Mesenchymal stem cell (in vitro differentiated cells and primary cell): ENCODE measurements around the gene TMEM97.

Experiments
- DNase-seq: peaks from one replicate; pipeline ENCODE4 v3.0.0-alpha.2; 2013
- H2AFZ ChIP-seq: one replicate; pipeline ENCODE4 v1.6.1; 2013; ENCODE audit warnings: low read depth, mild to moderate bottlenecking, control low read depth, inconsistent platforms, low read length, moderate library complexity
- H2AK5ac ChIP-seq: 2 replicates; pipeline ENCODE4 v1.6.1; 2013; ENCODE audit warnings: low read length, moderate library complexity, mild to moderate bottlenecking, inconsistent platforms; ENCODE audit not compliant: severe bottlenecking
- H2BK120ac ChIP-seq: one replicate; pipeline ENCODE4 v1.6.1; 2013; ENCODE audit warnings: low read depth, mild to moderate bottlenecking, inconsistent platforms, low read length, moderate library complexity
- H2BK12ac ChIP-seq, 2 experiments: one replicate each; pipeline ENCODE4 v1.6.1; 2013; ENCODE audit warnings: inconsistent platforms in 2 of 2, low read length in 2 of 2, mild to moderate bottlenecking in 2 of 2, moderate library complexity in 2 of 2, control low read depth in 1 of 2
- H2BK15ac ChIP-seq: one replicate; pipeline ENCODE4 v1.6.1; 2013; ENCODE audit warnings: mild to moderate bottlenecking, low read depth, inconsistent platforms; ENCODE audit not compliant: poor library complexity, severe bottlenecking
- H2BK5ac ChIP-seq: 2 replicates; pipeline ENCODE4 v1.6.1; 2013; ENCODE audit warnings: low read depth, mild to moderate bottlenecking, low read length, control low read depth, inconsistent platforms; ENCODE audit not compliant: poor library complexity, severe bottlenecking
- H3K14ac ChIP-seq, 2 experiments: one replicate each; pipeline ENCODE4 v1.6.1; 2013; ENCODE audit warnings: inconsistent platforms in 2 of 2, low read length in 2 of 2, control low read depth in 1 of 2, mild to moderate bottlenecking in 1 of 2, moderate library complexity in 1 of 2
- H3K18ac ChIP-seq, 2 experiments: one replicate each; pipeline ENCODE4 v1.6.1; 2013; ENCODE audit warnings: inconsistent platforms in 2 of 2, low read length in 2 of 2, control low read depth in 1 of 2, low read depth in 1 of 2, mild to moderate bottlenecking in 1 of 2
- H3K23ac ChIP-seq, 2 experiments: one replicate each; pipeline ENCODE4 v1.6.1; 2013; ENCODE audit warnings: inconsistent platforms in 2 of 2, low read length in 2 of 2, mild to moderate bottlenecking in 2 of 2, moderate library complexity in 2 of 2, control low read depth in 1 of 2
- H3K27ac ChIP-seq: 2 replicates; pipeline ENCODE4 v1.5.1; 2013; ENCODE audit warnings: mild to moderate bottlenecking, moderate library complexity, low read length, control low read depth, inconsistent platforms; ENCODE audit not compliant: poor library complexity, severe bottlenecking
- H3K27me3 ChIP-seq, 2 experiments: 2 replicates each; pipeline versions ENCODE4 v1.6.1 to v1.7.0; 2013; ENCODE audit warnings: low read length in 2 of 2, mild to moderate bottlenecking in 2 of 2, moderate library complexity in 2 of 2, control low read depth in 1 of 2, inconsistent platforms in 1 of 2; ENCODE audit not compliant: control insufficient read depth in 1 of 2, insufficient read depth in 1 of 2
- H3K36me3 ChIP-seq, 2 experiments: 2 replicates each; pipeline versions ENCODE4 v1.6.1 to v1.7.0; 2013; ENCODE audit warnings: low read length in 2 of 2, control low read depth in 1 of 2, inconsistent platforms in 1 of 2, low read depth in 1 of 2, mild to moderate bottlenecking in 1 of 2; ENCODE audit not compliant: insufficient read depth in 2 of 2, control insufficient read depth in 1 of 2
- H3K4ac ChIP-seq, 2 experiments: one replicate each; pipeline ENCODE4 v1.6.1; 2013; ENCODE audit warnings: inconsistent platforms in 2 of 2, low read length in 2 of 2, mild to moderate bottlenecking in 2 of 2, moderate library complexity in 2 of 2, control low read depth in 1 of 2, low read depth in 1 of 2
- H3K4me1 ChIP-seq: 2 replicates; pipeline ENCODE4 v1.6.1; 2013; ENCODE audit warnings: low read depth, low read length, control low read depth; ENCODE audit not compliant: control insufficient read depth, insufficient read depth
- H3K4me2 ChIP-seq: 2 replicates; pipeline ENCODE4 v1.6.1; 2013; ENCODE audit warnings: low read length, mild to moderate bottlenecking, inconsistent platforms; ENCODE audit not compliant: poor library complexity, severe bottlenecking
- H3K4me3 ChIP-seq, 2 experiments: 2 replicates each; pipeline versions ENCODE4 v1.5.1 to v1.7.0; 2013; ENCODE audit warnings: low read length in 2 of 2, mild to moderate bottlenecking in 2 of 2, control low read depth in 1 of 2, low read depth in 1 of 2; ENCODE audit not compliant: insufficient read depth in 1 of 2
- H3K79me1 ChIP-seq: replicated peaks from 2 replicates; pipeline ENCODE4 v1.6.1; 2013; ENCODE audit warnings: mild to moderate bottlenecking, control low read depth, low read length, inconsistent platforms; ENCODE audit not compliant: poor library complexity, severe bottlenecking
- H3K9ac ChIP-seq: 2 replicates; pipeline ENCODE4 v1.7.0; 2013; ENCODE audit warnings: mild to moderate bottlenecking, low read length, moderate library complexity
- H3K9me3 ChIP-seq: 2 replicates; pipeline ENCODE4 v1.7.0; 2013; ENCODE audit warnings: mild to moderate bottlenecking, low read length; ENCODE audit not compliant: control insufficient read depth
- H4K8ac ChIP-seq: one replicate; pipeline ENCODE4 v1.6.1; 2013; ENCODE audit warnings: inconsistent platforms, mild to moderate bottlenecking, low read length, moderate library complexity
- H4K91ac ChIP-seq: one replicate; pipeline ENCODE4 v1.6.1; 2013; ENCODE audit warnings: mild to moderate bottlenecking, low read length, inconsistent platforms
- WGBS: methylation state at CpG from one replicate; pipeline ENCODE4 v1.1.7; 2013; ENCODE audit warnings: mixed read lengths; 5-methylcytosine and 5-hydroxymethylcytosine counted together

TMEM97 gene

GRCh38 chr17:28279411-28279810, 39.6 kb upstream of the TMEM97 start:
- Histone ChIP-seq H2BK15ac (no peak overlapping the region), H3K4me3 (no peak overlapping the region), H3K4me2 (no peak overlapping the region), H3K27me3 (peaks cover 2 to 10% of the 10 kb centered on the region in 2 experiments), H3K27ac (peak overlapping the region; percentile 12), H2BK5ac (no peak overlapping the region), H2AFZ (no peak overlapping the region), H3K18ac (peak overlapping the region; percentile 52 to 83), H4K91ac (peak overlapping the region; percentile 58), H3K36me3 (no peaks in the 10 kb centered on the region), H2AK5ac (no peak overlapping the region), H3K9ac (no peak overlapping the region), H3K79me1 (no peaks in the 10 kb centered on the region), H2BK120ac (no peak overlapping the region), H4K8ac (no peak overlapping the region), H3K14ac (no peak overlapping the region), H3K4ac (peak overlapping the region in 1 of 2 experiments; percentile 53), H3K9me3 (no peaks in the 10 kb centered on the region), H3K4me1 (peaks cover 9% of the 10 kb centered on the region), H3K23ac (no peak overlapping the region), H2BK12ac (peak overlapping the region; percentile 86 to 96)
- 87% methylated on average over 3 of the region's 6 CpGs for WGBS
- DNase-seq, result peak; percentile 11

GRCh38 chr17:28280826-28281225, 38.2 kb upstream of the TMEM97 start:
- no peaks in the 10 kb centered on the region for H3K79me1 ChIP-seq
- no peak overlapping the region for H4K91ac ChIP-seq
- no peaks in the 10 kb centered on the region for H3K9me3 ChIP-seq
- no peak overlapping the region for H3K9ac ChIP-seq
- H2BK15ac ChIP-seq, result no peak overlapping the region
- peak overlapping the region; percentile 54 to 79 for H3K18ac ChIP-seq
- H4K8ac ChIP-seq, result no peak overlapping the region
- H3K27me3 ChIP-seq, result no peaks in the 10 kb centered on the region
- no peak overlapping the region for H2AFZ ChIP-seq
- DNase-seq, result no peak
- 94% methylated on average over 2 of the region's 3 CpGs for WGBS
- H3K4me2 ChIP-seq, result no peak overlapping the region
- no peaks in the 10 kb centered on the region for H3K36me3 ChIP-seq
- no peak overlapping the region for H3K4me3 ChIP-seq
- H2BK12ac ChIP-seq, result peak overlapping the region in 1 of 2 experiments; percentile 86
- peaks cover 9% of the 10 kb centered on the region for H3K4me1 ChIP-seq
- H2BK5ac ChIP-seq, result no peak overlapping the region
- H2BK120ac ChIP-seq, result no peak overlapping the region
- no peak overlapping the region for H3K4ac ChIP-seq
- H2AK5ac ChIP-seq, result peak overlapping the region; percentile 68
- no peak overlapping the region for H3K14ac ChIP-seq
- no peak overlapping the region for H3K27ac ChIP-seq
- no peak overlapping the region for H3K23ac ChIP-seq

- H3K9me3 ChIP-seq, result no peaks in the 10 kb centered on the region
- H3K23ac ChIP-seq, result no peak overlapping the region
- no peak overlapping the region for H3K18ac ChIP-seq
- no peak overlapping the region for H2AFZ ChIP-seq
- peak overlapping the region; percentile 92 for H3K27ac ChIP-seq
- H2BK12ac ChIP-seq, result no peak overlapping the region
- no peak overlapping the region for H2BK15ac ChIP-seq
- H3K27me3 ChIP-seq, result no peaks in the 10 kb centered on the region
- no peak overlapping the region for H3K4ac ChIP-seq
- H4K8ac ChIP-seq, result peak overlapping the region; percentile 69
- H2BK120ac ChIP-seq, result no peak overlapping the region
- H2AK5ac ChIP-seq, result no peak overlapping the region
- no peaks in the 10 kb centered on the region for H3K36me3 ChIP-seq
- H2BK5ac ChIP-seq, result no peak overlapping the region
- peak; percentile 84 for DNase-seq
- H3K4me3 ChIP-seq, result no peak overlapping the region
- WGBS, result 17% methylated on average over 4 of the region's 7 CpGs
- no peaks in the 10 kb centered on the region for H3K79me1 ChIP-seq
- H3K14ac ChIP-seq, result no peak overlapping the region
- H3K4me1 ChIP-seq, result peaks cover 9% of the 10 kb centered on the region
- H4K91ac ChIP-seq, result no peak overlapping the region
- H3K9ac ChIP-seq, result peak overlapping the region; percentile 65
- H3K4me2 ChIP-seq, result no peak overlapping the region
Measured at GRCh38 chr17:28282596-28282995, 36.4 kb upstream of the TMEM97 start.

- no peak overlapping the region for H3K4ac ChIP-seq
- peaks cover 4% of the 10 kb centered on the region for H3K4me1 ChIP-seq
- H3K36me3 ChIP-seq, result no peaks in the 10 kb centered on the region
- H2BK5ac ChIP-seq, result no peak overlapping the region
- no peak overlapping the region for H4K8ac ChIP-seq
- no peak overlapping the region for H3K18ac ChIP-seq
- no peak overlapping the region for H3K14ac ChIP-seq
- no peak overlapping the region for H2AFZ ChIP-seq
- no peak overlapping the region for H2BK120ac ChIP-seq
- no peak overlapping the region for H3K27ac ChIP-seq
- H3K9me3 ChIP-seq, result no peaks in the 10 kb centered on the region
- no peak overlapping the region for H3K4me2 ChIP-seq
- no peak overlapping the region for H3K4me3 ChIP-seq
- no peak overlapping the region for H3K9ac ChIP-seq
- H3K27me3 ChIP-seq, result no peaks in the 10 kb centered on the region
- no peak overlapping the region for H2AK5ac ChIP-seq
- H3K23ac ChIP-seq, result no peak overlapping the region
- WGBS, result 50% methylated on average over 2 of the region's 2 CpGs
- no peak overlapping the region for H2BK15ac ChIP-seq
- DNase-seq, result no peak
- H3K79me1 ChIP-seq, result no peaks in the 10 kb centered on the region
- H4K91ac ChIP-seq, result peak overlapping the region; percentile 75
- H2BK12ac ChIP-seq, result no peak overlapping the region
Measured at GRCh38 chr17:28285965-28286364, 33.0 kb upstream of the TMEM97 start.
